HG03521 (cell line): Measurements from ENCODE around the gene ZNF724.
"Not testable (repeated sequence)": the region's sequence is repeated elsewhere in the genome, so short reads cannot be mapped to it uniquely, and the experiment has no call there.

Source experiments
- ATAC-seq: cut with Tn5 transposase; IDR thresholded peaks from one replicate; pipeline ENCODE4 v1.9.1; 2021; ENCODE audit warnings: mild to moderate bottlenecking, moderate library complexity; ENCODE audit not compliant: unreplicated experiment

ZNF724 gene

DNA sequence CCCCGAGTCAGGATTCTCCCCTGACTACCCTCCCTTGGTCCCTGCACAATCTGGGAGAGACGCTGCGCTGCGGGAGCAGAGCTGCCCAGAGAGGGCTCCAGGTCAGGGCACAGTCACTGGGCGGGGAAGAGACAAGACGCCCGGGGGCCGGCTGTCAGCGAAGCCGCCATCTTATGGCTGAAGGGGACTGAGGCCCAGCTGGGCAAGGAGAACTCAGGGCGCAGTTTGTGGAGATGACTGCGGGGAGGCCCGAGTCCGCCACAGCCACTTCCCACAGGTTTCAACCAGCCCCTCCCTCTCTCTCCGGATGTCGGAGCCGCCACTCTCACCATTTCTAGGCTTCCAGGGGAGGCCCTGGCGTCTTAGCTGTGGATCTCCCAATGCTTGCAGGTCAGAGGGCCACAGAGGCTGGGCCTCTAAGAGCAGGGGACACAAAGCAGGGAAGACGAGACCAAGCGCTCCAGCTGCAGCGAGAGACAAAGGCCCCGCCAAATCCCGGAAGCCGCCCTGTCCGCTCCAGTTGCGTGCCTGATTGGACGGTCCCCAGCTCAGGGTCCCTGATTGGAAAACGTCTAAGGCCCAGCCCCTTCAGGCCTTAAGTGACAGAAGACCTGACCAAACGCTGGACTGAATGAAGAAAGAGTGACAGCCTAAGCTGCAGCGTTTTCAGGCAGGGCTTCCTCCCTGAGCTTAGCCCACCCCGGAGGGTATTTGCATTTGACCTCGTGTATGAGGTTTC is at the start of gene ZNF724:
Gene ZNF724, minus strand, starts transcription at position 484 of the 739 bp plus-strand sequence. Its CDS starts 152 bp downstream, at position 332.
- peak; percentile 98 for ATAC-seq

DNA sequence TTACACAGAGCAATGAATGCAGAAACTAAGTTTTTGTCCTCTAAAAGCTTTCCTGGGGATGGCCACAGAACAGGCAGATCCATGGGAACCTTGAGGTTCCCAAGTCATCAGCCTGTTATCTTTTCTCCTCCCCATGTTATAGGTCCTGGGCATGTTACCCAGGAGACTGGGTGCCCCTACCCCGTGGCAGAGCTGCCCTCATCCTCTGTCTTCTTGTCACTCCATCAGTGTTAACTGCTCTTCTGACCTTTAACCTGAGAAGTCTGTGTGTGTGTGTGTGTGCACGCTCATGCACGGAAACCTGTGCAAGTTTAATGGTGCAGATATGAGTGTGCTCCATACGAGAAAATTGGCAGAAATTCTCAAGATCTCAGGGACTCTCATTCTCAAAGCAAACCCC is 43.9 kb upstream of the ZNF724 start:
- ATAC-seq: no peak

DNA sequence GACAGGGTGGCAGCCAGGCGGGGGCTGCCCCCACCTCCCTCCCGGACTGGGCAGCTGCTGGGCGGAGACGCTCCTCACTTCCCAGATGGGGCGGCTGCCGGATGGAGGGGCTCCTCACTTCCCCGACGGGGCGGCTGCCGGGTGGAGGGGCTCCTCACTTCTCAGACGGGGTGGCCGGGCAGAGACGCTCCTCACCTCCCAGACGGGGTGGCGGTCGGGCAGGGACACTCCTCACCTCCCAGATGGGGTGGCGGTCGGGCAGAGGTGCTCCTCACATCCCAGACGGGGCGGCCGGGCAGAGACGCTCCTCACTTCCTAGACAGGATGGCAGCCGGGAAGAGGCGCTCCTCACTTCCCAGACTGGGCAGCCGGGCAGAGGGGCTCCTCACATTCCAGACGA is 39.8 kb upstream of the ZNF724 start:
- not testable (repeated sequence) for ATAC-seq

DNA sequence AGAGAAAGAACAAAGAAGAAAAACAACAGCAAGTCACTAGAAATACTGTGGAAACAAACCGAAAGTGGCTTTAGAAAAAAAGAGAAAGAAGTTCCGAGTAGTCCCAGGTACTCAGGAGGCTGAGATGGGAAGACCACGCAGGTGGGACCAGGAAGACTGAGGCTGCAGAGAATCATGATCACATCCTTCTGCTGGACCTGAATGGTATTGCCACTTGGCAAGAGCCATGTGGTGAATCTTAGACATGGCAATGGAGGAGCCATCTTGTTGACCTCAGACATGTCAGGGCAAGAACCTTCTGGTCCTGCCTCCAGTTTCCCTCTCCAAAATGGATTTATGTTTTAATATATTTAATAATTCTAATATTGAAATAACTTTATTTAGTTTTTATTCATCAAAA is 37.4 kb upstream of the ZNF724 start:
- ATAC-seq: no peak

DNA sequence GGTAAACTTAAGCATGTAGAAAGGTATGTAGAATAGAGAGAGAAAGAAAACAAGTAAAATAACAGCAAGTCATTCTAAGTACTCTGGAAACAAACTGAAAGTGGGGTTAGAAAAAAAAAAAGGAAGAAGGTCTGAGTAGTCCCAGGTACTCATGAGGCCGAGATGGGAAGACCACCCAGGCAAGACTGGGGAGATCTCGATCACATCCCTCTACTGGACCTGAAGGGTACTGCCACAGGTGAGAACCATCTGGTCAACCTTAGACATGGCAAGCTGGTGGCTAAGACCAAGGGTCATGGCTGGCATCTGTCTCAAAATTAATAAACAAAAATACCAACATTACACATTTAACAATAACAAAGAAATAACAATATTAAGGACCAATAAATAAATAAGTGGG is 36.3 kb upstream of the ZNF724 start:
- no peak for ATAC-seq

DNA sequence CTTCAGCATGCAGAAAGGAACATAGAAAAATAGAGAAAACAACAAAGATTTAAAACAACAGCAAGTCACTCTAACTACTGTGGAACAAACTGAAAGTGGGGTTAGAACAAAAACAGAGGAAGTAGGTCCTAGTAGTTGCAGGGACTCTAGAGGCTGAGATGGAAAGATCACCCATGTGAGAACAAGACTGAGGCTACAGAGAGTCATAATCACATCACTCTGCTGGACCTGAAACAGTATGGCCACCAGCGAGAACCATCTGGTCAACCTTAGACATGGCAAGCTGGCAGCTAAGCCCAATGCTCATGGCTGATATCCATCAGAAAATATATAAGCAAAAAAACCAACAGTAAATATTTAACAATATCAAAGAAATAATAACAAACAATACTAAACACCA is 35.8 kb upstream of the ZNF724 start:
- no peak for ATAC-seq

DNA sequence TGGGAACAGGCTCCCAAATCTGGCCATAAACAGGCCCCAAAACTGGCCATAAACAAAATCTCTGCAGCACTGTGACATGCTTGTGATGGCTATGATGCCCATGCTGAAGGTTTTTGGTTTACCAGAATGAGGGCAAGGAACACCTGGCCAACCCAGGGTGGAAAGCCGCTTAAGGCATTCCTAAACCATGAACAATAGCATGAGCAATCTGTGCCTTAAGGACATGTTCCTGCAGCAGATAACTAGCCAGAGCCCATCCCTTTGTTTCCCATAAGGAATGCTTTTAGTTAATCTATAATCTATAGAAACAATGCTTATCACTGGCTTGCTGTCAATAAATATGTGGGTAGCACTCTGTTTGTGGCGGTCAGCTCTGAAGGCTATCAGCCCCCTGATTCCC is 35.1 kb upstream of the ZNF724 start:
- ATAC-seq: not testable (repeated sequence)

DNA sequence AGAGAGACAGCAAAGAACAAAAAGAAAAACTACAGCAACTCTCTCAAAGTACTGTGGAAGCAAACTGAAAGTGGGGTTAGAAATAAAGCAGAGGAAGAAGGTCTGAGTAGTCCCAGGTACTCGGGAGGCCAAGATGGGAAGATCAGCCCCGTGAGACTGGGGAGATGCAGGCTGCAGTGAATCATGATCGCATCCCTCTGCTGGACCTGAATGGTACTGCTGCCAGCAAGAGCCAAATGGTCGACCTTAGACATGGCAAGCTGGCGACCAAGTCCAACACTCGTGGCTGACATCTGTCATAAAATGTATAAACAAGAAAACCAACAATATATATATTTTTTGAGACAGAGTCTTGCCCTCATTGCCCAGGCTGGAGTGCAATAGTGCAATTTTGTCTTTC is 33.7 kb upstream of the ZNF724 start:
- no peak for ATAC-seq

DNA sequence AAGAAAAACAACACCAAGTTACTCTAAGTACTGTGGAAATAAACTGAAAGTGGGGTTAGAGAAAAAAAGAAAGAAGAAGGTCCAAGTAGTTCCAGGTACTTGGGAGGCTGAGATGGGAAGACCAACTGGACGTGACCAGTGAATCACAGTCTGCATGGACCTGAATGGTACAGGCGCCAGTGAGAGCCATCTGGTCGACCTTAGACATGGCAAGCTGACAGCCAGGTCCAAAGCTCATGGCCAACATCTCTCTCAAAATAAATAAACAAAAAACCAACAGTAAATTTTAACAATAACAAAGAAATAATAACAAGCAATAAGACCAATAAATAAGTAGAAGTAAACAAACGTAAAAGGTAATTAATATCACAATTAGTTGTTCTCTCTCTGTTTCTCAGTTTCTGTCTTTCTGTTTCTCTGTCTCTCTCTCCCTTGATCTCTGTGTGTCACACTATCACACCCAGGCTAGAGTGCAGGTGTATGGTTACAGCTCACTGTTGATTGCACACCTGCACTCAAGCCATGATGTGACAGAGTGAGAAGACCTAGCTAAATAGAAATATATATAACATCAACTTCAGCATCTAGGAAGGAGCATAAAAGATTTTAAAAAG is 31.6 kb upstream of the ZNF724 start:
- ATAC-seq: no peak

DNA sequence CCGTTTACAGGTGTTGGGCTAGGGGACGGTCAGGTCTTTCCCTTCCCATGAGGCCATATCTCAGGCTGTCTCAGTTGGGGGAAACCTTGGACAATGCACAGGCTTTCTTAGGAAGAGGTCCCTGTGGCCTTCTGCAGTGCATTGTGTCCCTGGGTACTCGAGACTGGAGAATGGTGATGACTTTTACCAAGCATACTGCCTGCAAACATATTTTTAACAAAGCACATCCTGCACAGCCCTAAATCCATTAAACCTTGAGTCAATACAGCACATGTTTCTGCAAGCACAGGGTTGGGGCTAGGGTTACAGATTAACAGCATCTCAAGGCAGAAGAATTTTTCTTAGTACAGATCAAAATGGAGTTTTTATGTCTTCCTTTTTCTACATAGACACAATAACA is 27.9 kb upstream of the ZNF724 start:
- not testable (repeated sequence) for ATAC-seq

DNA sequence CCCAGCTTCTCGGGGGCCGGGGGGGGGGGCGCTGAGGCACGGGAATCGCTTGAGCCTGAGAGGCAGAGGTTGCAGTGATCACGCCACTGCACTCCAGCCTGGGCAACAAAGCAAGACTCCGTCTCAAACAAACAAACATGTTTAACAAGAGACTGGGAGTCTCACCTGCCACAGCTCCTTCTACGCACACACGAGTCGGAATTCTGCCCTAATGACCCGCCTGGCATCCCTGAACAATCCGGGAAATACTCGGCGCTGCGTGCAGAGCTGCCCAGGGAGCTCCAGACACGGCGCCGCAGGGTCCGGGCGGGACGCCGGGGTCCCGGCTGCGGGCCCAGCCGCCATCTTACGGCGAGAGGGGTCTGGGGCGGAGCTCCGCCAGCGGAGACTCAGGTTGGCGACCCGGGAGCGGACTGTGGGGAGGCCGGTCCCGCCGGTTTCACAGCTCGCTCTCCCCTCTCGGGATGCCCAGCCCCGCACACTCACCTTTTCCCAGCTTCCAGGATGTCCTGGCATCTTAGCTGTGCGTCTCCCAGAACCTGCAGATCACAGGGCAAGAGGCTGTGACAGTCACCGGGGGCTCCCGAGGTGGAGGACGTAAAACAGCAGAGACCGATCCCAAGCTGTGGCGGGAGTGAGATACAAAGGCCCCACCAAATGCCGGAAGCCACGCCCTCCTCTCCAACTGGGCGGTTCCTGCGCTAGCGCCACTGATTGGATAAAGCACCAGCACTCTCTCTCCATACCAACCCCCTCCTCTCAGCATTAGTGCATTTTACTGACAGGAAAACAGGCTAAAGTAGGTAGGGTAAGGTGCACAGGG is 23.6 kb upstream of the ZNF724 start:
- peak; percentile 98 for ATAC-seq

DNA sequence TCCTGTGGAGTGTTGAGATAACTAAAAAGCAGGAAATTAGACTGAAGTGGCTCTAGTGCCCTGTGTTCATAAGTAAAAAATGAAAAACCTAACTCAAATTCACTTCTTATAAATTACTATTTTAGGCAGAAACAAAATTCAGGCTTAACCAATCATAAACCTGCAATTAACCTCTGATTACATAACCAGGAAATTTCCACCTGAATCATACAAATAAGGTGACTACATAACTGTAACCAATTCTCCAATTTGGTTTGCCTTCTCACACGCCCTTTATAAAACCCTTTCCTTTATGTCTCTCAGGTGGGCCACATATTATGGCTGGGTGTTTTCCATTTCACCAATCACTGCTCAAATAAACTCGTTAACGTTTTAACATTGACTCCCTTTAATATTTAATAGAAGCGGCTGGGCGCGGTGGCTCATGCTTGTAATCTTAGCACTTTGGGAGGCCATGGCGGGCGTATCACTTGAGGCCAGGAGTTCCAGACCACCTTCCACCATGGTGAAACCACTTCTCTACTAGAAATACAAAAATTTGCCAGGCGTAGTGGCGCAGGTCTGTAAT is 22.9 kb upstream of the ZNF724 start:
- no peak for ATAC-seq

DNA sequence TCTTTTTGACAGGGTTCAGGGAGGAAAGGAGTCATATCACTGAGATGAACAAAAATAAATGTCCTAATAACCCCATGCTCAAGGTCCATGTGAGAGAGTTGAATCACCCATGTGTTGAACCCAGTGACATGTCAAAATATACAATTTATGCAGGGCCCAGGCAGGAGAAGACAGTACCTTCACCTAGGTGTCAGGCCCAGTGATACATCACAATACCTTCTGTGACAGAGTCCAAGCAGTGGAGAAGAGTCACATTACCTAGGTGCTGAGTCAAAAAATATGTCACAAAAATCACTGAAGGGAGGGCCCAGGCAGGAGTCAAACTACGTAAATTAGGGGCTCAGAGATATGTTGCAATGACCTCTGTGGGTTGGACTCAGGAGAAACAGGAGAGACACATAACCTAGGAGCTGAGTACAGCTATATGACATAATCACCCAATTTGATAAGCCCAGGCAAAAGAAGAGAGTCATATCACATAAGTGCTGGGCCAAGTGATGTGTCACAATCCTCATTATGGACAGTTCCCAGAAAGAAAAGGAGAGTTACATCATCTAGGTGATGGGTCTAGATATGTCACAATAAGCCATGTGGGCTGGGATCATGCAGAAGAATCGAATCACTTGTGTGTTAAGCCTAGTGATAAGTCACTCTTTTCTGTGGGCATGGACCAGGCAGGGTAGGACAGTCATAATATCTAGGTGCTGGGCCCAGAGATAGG is 13.8 kb upstream of the ZNF724 start:
- no peak for ATAC-seq

DNA sequence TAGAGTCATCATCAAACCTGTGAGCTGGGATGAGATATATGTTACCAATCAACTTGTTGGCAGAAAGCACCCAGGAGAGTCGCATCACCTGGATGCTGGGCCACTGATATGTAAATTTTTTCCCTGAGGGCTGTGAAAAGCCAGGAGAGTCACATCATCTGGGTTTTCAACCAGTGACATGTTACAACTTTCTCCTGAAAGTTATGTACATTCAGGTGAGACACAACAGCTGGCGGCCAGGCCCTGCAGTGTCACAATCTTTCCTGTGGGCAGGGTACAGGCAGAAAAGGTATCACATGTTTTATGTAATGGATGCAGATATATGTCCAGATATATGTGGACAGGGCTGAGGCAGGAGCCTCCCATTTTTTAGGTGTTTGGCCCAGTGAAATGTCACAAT is 13.2 kb upstream of the ZNF724 start:
- no peak for ATAC-seq

DNA sequence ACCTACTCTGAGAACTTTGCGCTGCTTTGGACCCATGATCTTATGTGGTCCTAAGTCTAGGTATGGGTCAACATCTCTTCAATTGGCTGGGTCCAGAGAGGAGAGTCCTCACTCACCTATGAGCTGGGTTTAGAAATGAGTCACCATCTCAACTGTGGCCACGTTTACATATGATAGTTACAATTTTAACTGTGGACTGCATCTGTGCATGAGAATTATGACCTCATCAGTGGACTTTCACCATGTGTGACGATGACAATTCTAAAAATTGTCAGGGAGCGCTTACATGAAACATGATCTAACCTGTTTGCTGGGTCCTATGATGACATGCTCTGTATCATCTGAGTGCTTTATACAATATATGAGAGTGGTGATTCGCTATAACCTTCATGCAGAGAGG is 12.7 kb upstream of the ZNF724 start:
- no peak for ATAC-seq

DNA sequence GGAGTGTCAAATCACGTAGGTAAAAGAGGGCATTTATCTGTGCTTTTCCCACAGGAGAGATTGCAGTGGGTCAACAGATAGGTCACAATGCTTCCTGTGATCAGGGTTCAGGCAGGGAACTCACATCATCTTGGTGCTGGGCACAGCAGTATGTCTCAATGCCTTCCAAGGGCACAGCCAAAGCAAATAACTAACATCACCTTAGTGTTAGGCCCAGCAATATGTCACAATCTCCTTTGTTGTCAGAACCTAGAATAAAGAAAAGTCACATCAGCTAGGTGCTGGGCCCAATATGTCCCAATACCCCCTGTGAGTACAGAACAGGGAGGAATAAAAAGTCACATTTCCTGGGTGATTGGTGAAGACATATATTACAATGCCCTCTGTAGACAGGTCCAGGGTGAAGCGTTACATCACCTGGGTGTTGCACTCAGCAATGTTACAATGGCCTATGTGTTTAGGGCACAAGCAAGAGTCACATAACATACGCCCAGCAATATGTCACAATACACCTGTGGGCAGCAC is 11.4 kb upstream of the ZNF724 start:
- no peak for ATAC-seq

DNA sequence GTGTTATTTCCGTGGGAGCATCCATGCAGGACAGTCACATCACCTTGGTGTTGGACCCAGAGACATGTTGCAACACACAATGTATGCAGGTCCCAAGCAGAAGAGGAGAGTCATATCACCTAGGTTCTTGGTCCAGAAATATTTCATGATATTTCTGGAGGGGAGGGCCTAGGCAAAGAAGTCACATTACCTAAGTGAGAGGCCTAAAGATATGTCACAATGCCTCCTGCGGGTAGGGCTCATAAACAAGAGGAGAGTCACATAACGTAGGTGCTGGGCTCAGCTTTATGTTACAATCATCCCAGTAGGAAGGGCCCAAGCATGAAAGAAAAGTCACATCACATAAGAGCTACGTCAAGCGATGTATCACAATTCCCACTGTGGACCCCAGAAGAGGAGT is 10.8 kb upstream of the ZNF724 start:
- ATAC-seq: no peak

DNA sequence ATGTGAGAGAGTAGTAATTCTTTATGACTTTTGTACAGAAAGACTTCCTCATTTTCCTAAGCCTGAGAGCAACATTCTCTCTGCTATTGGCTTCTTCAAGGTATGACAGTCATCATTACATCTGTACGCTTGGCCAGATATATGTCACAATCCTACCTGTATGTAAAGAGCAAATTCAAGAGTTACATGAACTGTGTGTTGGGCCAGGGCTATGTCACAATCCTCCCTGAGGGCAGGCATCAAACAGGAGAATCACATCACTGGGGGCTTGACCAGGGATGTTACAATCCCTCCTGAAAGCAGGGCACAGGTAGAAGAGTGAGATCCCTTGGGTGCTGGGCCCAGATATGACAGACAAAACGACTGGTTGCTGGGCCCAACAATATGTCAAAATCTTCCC is 9.8 kb upstream of the ZNF724 start:
- no peak for ATAC-seq

DNA sequence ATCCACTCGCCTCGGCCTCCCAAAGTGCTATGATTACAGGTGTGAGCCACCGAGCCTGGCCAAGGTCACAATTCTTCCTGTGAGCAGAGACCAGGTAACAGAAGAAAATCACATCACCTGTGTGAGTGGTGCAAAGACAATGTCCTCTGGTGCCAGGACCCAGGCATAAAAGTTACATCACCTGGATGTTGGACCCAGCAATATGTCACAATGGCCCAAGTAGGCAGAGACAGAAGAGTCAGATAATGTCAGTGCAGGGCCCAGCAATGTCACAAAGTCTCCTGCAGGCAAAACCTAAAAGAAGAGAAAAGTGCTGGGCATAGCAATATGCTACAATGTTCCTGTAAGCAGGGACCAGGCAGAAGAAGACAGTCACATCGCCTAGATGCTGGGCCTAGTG is 5.5 kb upstream of the ZNF724 start:
- ATAC-seq: no peak

DNA sequence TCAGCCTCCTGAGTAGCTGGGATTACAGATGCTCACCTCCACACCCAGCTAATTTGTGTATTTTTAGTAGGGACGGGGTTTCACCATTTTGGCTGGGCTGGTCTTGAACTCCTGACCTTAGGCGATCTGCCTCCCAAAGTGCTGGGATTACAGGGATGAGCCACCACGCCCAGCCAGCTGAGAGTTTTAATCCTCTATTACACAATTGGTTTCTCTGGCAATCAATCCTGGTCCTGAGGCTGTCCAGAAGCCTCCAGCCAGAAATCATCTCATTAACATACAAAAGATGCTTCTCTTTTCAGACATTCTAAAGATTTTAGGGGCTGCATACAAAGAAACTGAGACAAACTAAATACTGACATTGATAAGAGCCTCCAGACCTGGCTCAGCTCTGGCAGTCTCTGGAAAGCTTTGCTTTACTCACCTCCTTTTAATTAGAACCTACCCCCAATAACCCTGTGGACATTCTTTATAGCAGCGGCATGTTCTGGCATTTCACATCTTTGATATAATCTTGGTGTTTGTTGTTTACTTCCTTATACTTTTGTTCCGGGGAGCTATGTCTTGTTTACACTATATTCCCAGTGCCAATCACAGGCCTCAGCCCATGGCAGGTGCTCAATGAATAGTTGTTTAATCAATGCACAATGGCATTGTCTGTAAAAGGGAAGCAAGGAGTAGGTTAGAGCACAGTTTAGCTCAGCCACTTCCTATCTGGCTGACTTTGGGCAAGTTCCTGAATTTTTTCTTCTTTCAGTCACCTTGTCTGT is 4.1 kb upstream of the ZNF724 start:
- no peak for ATAC-seq
